Mucosa of rectum (tissue), 2 donors: ENCODE results near the gene JADE1.

ENCODE experiments used
- H3K27ac ChIP-seq, 2 donors: one replicate each; pipeline ENCODE4 v1.7.0; 2013; ENCODE audit warnings: inconsistent platforms in 2 of 2, low read depth in 2 of 2, low read length in 2 of 2
- H3K27me3 ChIP-seq, 2 donors: one replicate each; pipeline ENCODE4 v1.7.0; 2013; ENCODE audit warnings: low read length in 2 of 2; ENCODE audit not compliant: control insufficient read depth in 2 of 2, insufficient read depth in 2 of 2
- H3K36me3 ChIP-seq, 2 donors: one replicate each; pipeline ENCODE4 v1.7.0; 2013; ENCODE audit warnings: low read length in 2 of 2; ENCODE audit not compliant: control insufficient read depth in 2 of 2, insufficient read depth in 2 of 2
- H3K4me1 ChIP-seq, 2 donors: one replicate each; pipeline ENCODE4 v1.7.0; 2013; ENCODE audit warnings: low read length in 2 of 2, mild to moderate bottlenecking in 1 of 2; ENCODE audit not compliant: control insufficient read depth in 2 of 2, insufficient read depth in 2 of 2
- H3K4me3 ChIP-seq, 2 donors: one replicate each; pipeline ENCODE4 v1.7.0; 2013; ENCODE audit warnings: low read length in 2 of 2
- H3K9ac ChIP-seq, 2 donors: one replicate each; pipeline ENCODE4 v1.7.0; 2013; ENCODE audit warnings: low read length in 2 of 2, low read depth in 1 of 2, mild to moderate bottlenecking in 1 of 2
- H3K9me3 ChIP-seq, 2 donors: one replicate each; pipeline ENCODE4 v1.7.0; 2013; ENCODE audit warnings: low read length in 2 of 2; ENCODE audit not compliant: control insufficient read depth in 2 of 2
- donor health status: healthy.
- donor health status: Normal muscosa, but diverticular disease.

JADE1 gene

GRCh38 chr4:128871948-128872347 lies 62.4 kb downstream of the JADE1 start:
- no peak overlapping the region for H3K27ac ChIP-seq
- no peak overlapping the region for H3K9ac ChIP-seq
- H3K4me3 ChIP-seq: no peak overlapping the region
- H3K9me3 ChIP-seq: no peaks in the 10 kb centered on the region
- H3K4me1 ChIP-seq: no peaks in the 10 kb centered on the region
- no peaks in the 10 kb centered on the region for H3K27me3 ChIP-seq
- H3K36me3 ChIP-seq: peaks cover 0 to 30% of the 10 kb centered on the region in 2 donors

DNA sequence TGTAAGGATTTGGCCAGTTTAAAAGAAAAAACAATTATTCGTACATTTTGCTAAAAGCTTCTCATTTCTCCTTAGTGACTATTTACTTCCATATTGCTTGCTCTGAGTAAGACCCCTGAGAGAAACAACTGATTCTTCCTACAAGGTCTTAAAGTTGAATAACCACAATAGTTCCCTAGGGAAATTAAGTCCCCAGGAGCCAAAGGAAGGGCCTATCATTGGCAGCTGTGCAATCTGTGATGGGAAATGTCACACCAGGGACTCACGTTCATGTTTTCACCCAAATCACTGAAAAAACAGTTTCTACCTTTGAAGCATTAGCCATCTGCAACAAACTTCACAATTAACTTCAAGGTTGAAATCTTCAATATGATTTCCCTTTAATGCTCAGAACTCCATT lies 66.7 kb downstream of the JADE1 start:
- Histone ChIP-seq H3K4me3 (no peak overlapping the region), H3K9me3 (no peaks in the 10 kb centered on the region), H3K36me3 (peaks cover 0 to 16% of the 10 kb centered on the region in 2 donors), H3K4me1 (no peaks in the 10 kb centered on the region), H3K27ac (no peak overlapping the region), H3K9ac (no peak overlapping the region), H3K27me3 (no peaks in the 10 kb centered on the region)

DNA sequence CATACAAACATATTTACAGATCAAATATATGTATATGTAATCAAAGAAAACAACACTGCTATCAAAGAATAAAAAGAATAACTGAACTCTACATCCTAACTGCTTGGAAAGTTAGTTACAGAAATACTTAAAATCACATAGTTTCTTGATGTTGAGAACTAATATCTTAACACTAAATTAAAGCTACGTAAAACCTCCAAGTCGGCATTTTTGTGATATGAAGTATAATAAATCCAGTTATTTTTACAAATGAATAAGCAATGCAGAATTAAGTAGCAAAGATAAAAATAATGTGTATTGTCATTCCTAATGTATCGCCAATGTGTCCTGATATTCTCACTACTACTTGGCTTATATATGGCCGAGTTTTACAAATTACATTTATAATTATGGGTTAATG lies 68.4 kb downstream of the JADE1 start:
- Histone ChIP-seq H3K9ac (no peak overlapping the region), H3K36me3 (no peaks in the 10 kb centered on the region), H3K9me3 (no peaks in the 10 kb centered on the region), H3K27me3 (no peaks in the 10 kb centered on the region), H3K4me3 (no peak overlapping the region), H3K4me1 (no peaks in the 10 kb centered on the region), H3K27ac (no peak overlapping the region)

DNA sequence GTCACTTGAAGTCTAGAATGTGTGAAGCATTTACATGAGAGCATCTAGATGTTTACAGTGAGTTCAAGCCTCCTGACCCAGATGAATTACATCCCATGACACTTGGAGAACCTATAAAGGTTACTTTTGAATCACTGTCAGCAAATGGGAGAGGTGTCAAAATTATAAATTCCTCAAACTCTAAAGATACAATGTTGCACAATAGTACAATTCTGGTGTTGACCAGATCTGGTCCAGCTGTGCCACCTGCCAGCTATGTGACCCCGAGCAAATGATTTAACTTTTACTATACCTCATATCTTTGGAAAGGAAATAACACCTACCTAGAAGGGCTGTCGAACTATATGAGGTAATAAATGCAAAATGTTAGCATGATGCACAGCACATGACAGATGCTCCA lies 69.8 kb downstream of the JADE1 start:
- Histone ChIP-seq H3K9ac (no peak overlapping the region), H3K4me3 (no peak overlapping the region), H3K4me1 (no peaks in the 10 kb centered on the region)

DNA sequence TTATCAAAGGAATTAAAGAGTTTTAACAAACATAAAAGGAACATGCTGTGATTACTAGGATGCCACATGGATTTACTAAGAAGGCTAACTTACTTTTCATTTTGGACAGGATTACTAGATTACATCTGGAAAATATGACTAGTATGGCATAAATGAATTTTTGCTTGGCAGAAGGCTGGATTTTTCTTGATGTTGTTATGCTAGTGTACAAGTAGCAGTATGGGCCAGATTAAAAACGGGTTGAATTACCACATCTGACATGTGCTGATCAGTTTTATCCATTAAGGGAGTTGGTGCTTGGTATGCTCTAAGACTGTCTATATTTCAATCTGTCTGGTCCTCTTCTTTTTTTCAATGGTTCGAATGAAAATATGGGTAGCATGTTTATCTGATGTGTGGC lies 70.5 kb downstream of the JADE1 start:
- Histone ChIP-seq H3K27me3 (no peaks in the 10 kb centered on the region), H3K4me1 (no peaks in the 10 kb centered on the region), H3K4me3 (no peak overlapping the region), H3K36me3 (no peaks in the 10 kb centered on the region), H3K9ac (no peak overlapping the region), H3K9me3 (no peaks in the 10 kb centered on the region), H3K27ac (no peak overlapping the region)

More for the DNA sequence above, 69.8 kb downstream of the JADE1 start:
- Histone ChIP-seq H3K27ac (no peak overlapping the region), H3K36me3 (no peaks in the 10 kb centered on the region), H3K9me3 (no peaks in the 10 kb centered on the region), H3K27me3 (no peaks in the 10 kb centered on the region)

- H3K4me1 ChIP-seq: no peaks in the 10 kb centered on the region
- H3K27ac ChIP-seq: no peak overlapping the region
- H3K9ac ChIP-seq: no peak overlapping the region
- H3K36me3 ChIP-seq: no peaks in the 10 kb centered on the region
- no peak overlapping the region for H3K4me3 ChIP-seq
- no peaks in the 10 kb centered on the region for H3K9me3 ChIP-seq
- H3K27me3 ChIP-seq: no peaks in the 10 kb centered on the region
Measured at GRCh38 chr4:128880662-128881061, 71.2 kb downstream of the JADE1 start.

DNA sequence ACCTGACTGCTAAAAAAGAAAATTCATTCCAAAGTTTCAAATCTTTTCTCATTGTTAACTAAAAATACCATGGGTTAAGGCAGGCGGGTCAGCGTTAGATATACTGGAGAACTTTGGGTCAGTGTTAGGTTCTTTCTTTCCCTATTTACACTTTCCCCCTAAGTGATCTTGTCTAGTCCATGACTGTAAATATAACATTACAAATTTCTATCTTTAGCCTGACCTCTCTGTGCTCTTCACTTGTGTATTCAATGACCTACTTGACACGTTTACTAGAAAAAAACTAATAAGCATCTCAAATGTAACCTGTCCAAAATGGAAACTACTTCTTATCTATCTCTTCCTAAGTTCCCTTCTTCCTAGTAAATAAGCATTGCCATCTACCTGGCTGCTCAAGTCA lies 95.3 kb downstream of the JADE1 start:
- Histone ChIP-seq H3K27ac (no peak overlapping the region), H3K27me3 (no peaks in the 10 kb centered on the region), H3K4me3 (no peak overlapping the region), H3K9me3 (no peaks in the 10 kb centered on the region), H3K36me3 (no peaks in the 10 kb centered on the region), H3K4me1 (no peaks in the 10 kb centered on the region), H3K9ac (no peak overlapping the region)

DNA sequence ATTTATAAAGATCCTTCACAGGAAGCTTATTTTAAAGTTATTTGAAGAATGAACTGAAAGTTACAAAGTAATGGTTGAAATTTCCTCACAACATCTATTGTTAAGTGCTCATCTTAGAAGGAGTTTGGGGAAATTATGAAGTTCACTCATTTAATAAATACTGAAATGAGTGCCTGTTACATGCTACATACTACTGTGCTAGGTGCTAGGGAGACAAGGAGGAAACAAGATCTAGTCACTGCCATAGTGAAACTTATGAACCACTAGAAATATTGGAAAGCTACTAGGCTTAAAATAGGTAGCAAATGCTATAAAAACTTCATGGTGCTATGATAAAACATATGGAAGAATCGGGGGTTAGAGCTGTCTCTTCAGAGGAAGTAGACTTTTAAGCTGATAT lies 97.1 kb downstream of the JADE1 start:
- H3K4me3 ChIP-seq: no peak overlapping the region
- H3K27me3 ChIP-seq: no peaks in the 10 kb centered on the region
- no peak overlapping the region for H3K27ac ChIP-seq
- H3K4me1 ChIP-seq: no peaks in the 10 kb centered on the region
- no peaks in the 10 kb centered on the region for H3K36me3 ChIP-seq
- H3K9ac ChIP-seq: no peak overlapping the region
- H3K9me3 ChIP-seq: no peaks in the 10 kb centered on the region

DNA sequence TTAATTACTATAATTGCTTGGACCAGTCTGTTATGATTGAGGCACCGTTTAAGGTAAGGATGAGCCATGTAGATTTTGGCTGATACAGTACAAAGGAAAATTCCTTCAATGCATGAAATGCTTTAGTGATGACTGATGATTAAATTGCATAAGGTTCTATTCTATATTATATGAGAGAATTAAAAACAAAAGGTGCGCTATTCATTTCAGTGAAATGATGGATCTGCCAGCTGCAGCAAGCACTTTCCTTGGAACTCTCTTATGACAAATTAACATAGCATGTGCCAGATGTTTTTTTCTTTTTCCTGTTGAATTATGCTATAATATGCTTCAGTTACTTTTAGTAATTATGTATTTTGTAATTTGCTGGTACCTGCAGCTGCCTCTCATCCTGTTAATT lies 98.5 kb downstream of the JADE1 start:
- Histone ChIP-seq H3K4me1 (no peaks in the 10 kb centered on the region), H3K9ac (no peak overlapping the region), H3K36me3 (no peaks in the 10 kb centered on the region), H3K9me3 (no peaks in the 10 kb centered on the region), H3K27ac (no peak overlapping the region), H3K4me3 (no peak overlapping the region), H3K27me3 (no peaks in the 10 kb centered on the region)

GRCh38 chr4:128908735-128909134 lies 99.2 kb downstream of the JADE1 start:
- no peaks in the 10 kb centered on the region for H3K27me3 ChIP-seq
- H3K9ac ChIP-seq: no peak overlapping the region
- no peaks in the 10 kb centered on the region for H3K36me3 ChIP-seq
- no peak overlapping the region for H3K4me3 ChIP-seq
- no peaks in the 10 kb centered on the region for H3K9me3 ChIP-seq
- no peak overlapping the region for H3K27ac ChIP-seq
- H3K4me1 ChIP-seq: no peaks in the 10 kb centered on the region

DNA sequence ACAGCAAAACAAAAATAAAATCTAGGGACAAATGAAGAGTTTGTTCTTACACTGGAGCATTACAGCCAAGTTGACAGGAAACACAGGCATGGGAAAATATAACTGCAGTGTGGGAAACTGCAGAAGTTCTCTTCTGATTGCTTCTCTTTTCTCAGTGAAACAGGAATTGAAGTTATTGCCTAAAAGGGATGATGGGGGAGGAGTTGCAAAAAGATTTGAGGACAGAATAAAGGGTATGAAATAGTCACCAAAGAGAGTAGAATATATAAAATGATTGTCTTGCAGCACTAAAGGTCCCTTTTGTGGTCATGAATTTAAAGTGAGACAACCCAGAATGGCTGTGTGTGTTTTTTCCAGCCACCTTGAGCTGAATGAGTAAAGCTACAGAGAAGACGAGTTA lies 103.7 kb downstream of the JADE1 start:
- Histone ChIP-seq H3K27me3 (no peaks in the 10 kb centered on the region), H3K9me3 (no peaks in the 10 kb centered on the region), H3K36me3 (no peaks in the 10 kb centered on the region), H3K4me1 (no peaks in the 10 kb centered on the region), H3K4me3 (no peak overlapping the region), H3K9ac (no peak overlapping the region), H3K27ac (no peak overlapping the region)
